T follicular helper cell (primary cell): ENCODE measurements around the gene VAV3.
"Not testable (repeated sequence)": the region's sequence is repeated elsewhere in the genome, so short reads cannot be mapped to it uniquely, and the experiment has no call there.

Source experiments
- DNase-seq: peaks from one replicate; pipeline ENCODE4 v3.0.0-alpha.2; 2020; ENCODE audit warnings: low read depth

Gene VAV3

GRCh38 chr1:107683191-107683657 lies 281.8 kb downstream of the VAV3 start:
- no peak for DNase-seq

- no peak for DNase-seq
Observed at GRCh38 chr1:107682467-107682866, 282.5 kb downstream of the VAV3 start.

- no peak for DNase-seq
Observed at GRCh38 chr1:107681001-107681479, 283.9 kb downstream of the VAV3 start.

GRCh38 chr1:107680579-107680985 lies 284.4 kb downstream of the VAV3 start:
- no peak for DNase-seq

- DNase-seq = no peak
Observed at GRCh38 chr1:107679411-107679953, 285.5 kb downstream of the VAV3 start.

- DNase-seq = no peak
Observed at GRCh38 chr1:107678993-107679392, 286.0 kb downstream of the VAV3 start.

GRCh38 chr1:107677697-107678096 lies 287.3 kb downstream of the VAV3 start:
- DNase-seq = no peak

GRCh38 chr1:107674486-107674885 lies 290.5 kb downstream of the VAV3 start:
- DNase-seq = no peak

GRCh38 chr1:107673006-107673405 lies 292.0 kb downstream of the VAV3 start:
- no peak for DNase-seq

GRCh38 chr1:107670397-107671040 lies 294.5 kb downstream of the VAV3 start:
- DNase-seq = no peak

GRCh38 chr1:107669996-107670395 lies 295.0 kb downstream of the VAV3 start:
- no peak for DNase-seq

- no peak for DNase-seq
Observed at GRCh38 chr1:107668762-107669161, 296.2 kb downstream of the VAV3 start.

GRCh38 chr1:107666493-107666892 lies 298.5 kb downstream of the VAV3 start:
- DNase-seq = no peak

- DNase-seq = no peak
Observed at GRCh38 chr1:107664982-107665925, 299.7 kb downstream of the VAV3 start.

- DNase-seq = no peak
Observed at GRCh38 chr1:107662971-107663370, 302.0 kb downstream of the VAV3 start.

GRCh38 chr1:107661158-107661557 lies 303.8 kb downstream of the VAV3 start:
- DNase-seq = no peak

- no peak for DNase-seq
Observed at GRCh38 chr1:107659961-107660360, 305.0 kb downstream of the VAV3 start.

GRCh38 chr1:107657356-107657755 lies 307.6 kb downstream of the VAV3 start:
- no peak for DNase-seq

- DNase-seq = no peak
Observed at GRCh38 chr1:107653765-107654164, 311.2 kb downstream of the VAV3 start.

- DNase-seq = no peak
Observed at GRCh38 chr1:107653005-107653404, 312.0 kb downstream of the VAV3 start.

- DNase-seq = not testable (repeated sequence)
Observed at GRCh38 chr1:107650825-107651224, 314.2 kb downstream of the VAV3 start.

GRCh38 chr1:107649023-107649422 lies 316.0 kb downstream of the VAV3 start:
- no peak for DNase-seq

- no peak for DNase-seq
Observed at GRCh38 chr1:107648071-107648470, 316.9 kb downstream of the VAV3 start.
